Transverse colon (tissue), 4 donors: Measurements from ENCODE around the gene FAM53A.

Experiments
- CTCF ChIP-seq, 5 experiments: fragments of 200-600 bp in 3 of 5; fragments of 450-650 bp in 2 of 5; sonication (generic) in 3 of 5; IDR thresholded peaks; 1 replicate in 2 of 5; 2 replicates in 3 of 5; pipeline ENCODE4 v1.5.1; 2016 to 2017; ENCODE audit warnings: antibody characterized with exemption in 5 of 5, inconsistent platforms in 3 of 5, mild to moderate bottlenecking in 2 of 5, moderate library complexity in 1 of 5
- EP300 ChIP-seq: sonication (generic); formaldehyde crosslinking; IDR thresholded peaks from one replicate; pipeline ENCODE4 v1.6.1; 2017; ENCODE audit warnings: antibody characterized with exemption, low read depth
- POLR2A ChIP-seq: fragments of 450-650 bp; IDR thresholded peaks from one replicate; pipeline ENCODE4 v1.6.1; 2016; ENCODE audit warnings: antibody characterized with exemption, mild to moderate bottlenecking, moderate library complexity
- POLR2AphosphoS5 ChIP-seq, 3 donors: sonication (generic); formaldehyde crosslinking; IDR thresholded peaks; one replicate each; pipeline ENCODE4 v1.6.1; 2016; ENCODE audit warnings: antibody characterized with exemption in 3 of 3

- no peak for TF ChIP-seq POLR2AphosphoS5 (IDR thresholded peaks at IDR 0.05)
- TF ChIP-seq CTCF (IDR thresholded peaks at IDR 0.05), result no peak
- TF ChIP-seq POLR2A, result no peak
- TF ChIP-seq EP300, result no peak
These were observed 35.2 kb downstream of the FAM53A start for GRCh38 chr4:1648962-1649361.
